CD4-positive, alpha-beta T cell (primary cell): ENCODE data around the gene TMF1. TPM values are rescaled to one million over a fixed set of nuclear protein-coding genes. Genes with fewer than 3 reads are reported as not detected.

Experiments
- ATAC-seq: fragments of 200-7000 bp; cut with Tn5 transposase; one replicate; pipeline ENCODE4 v1.10.0; 2022; ENCODE audit warnings: mild to moderate bottlenecking; ENCODE audit not compliant: poor library complexity
- CTCF ChIA-PET: fragments of 350-600 bp; sonication (Branson Sonifier 250); formaldehyde crosslinking; loops from one replicate; lab custom pipeline; 2021; ENCODE audit warnings: antibody characterized with exemption, inconsistent platforms; lab: Charles Lee
- POLR2A ChIA-PET: fragments of 350-600 bp; sonication (Branson Sonifier 250); formaldehyde crosslinking; loops from one replicate; lab custom pipeline; 2021; ENCODE audit warnings: antibody characterized with exemption, inconsistent platforms; lab: Charles Lee
- DNase-seq, 14 experiments: peaks; one replicate each; pipeline ENCODE4 v3.0.0-alpha.2; 2013 to 2020; ENCODE audit warnings: mixed read lengths in 2 of 14
- H3K27ac ChIP-seq, 2 donors: one replicate each; pipeline versions ENCODE4 v1.5.1 to v1.7.0; 2013; ENCODE audit warnings: low read length in 2 of 2, low read depth in 1 of 2, mild to moderate bottlenecking in 1 of 2
- H3K27me3 ChIP-seq, 2 experiments: 1 replicate in 1 of 2; 2 replicates in 1 of 2; pipeline versions ENCODE4 v1.6.1 to v1.7.0; 2013; ENCODE audit warnings: low read length in 2 of 2, control low read depth in 1 of 2, mild to moderate bottlenecking in 1 of 2, moderate library complexity in 1 of 2; ENCODE audit not compliant: insufficient read depth in 2 of 2, control insufficient read depth in 1 of 2
- H3K36me3 ChIP-seq: one replicate; pipeline ENCODE4 v1.6.1; 2013; ENCODE audit warnings: low read length, control low read depth; ENCODE audit not compliant: insufficient read depth
- H3K4me1 ChIP-seq: one replicate; pipeline ENCODE4 v1.6.1; 2013; ENCODE audit warnings: low read length, control low read depth; ENCODE audit not compliant: insufficient read depth
- H3K4me3 ChIP-seq: one replicate; pipeline ENCODE4 v1.5.1; 2013; ENCODE audit warnings: mild to moderate bottlenecking, low read length, moderate library complexity
- H3K9me3 ChIP-seq, 2 experiments: 1 replicate in 1 of 2; 2 replicates in 1 of 2; pipeline versions ENCODE4 v1.6.1 to v1.7.0; 2013; ENCODE audit warnings: low read length in 2 of 2, mild to moderate bottlenecking in 2 of 2, control low read depth in 1 of 2, moderate library complexity in 1 of 2; ENCODE audit not compliant: control insufficient read depth in 1 of 2, insufficient read depth in 1 of 2
- H3K27ac Mint-ChIP-seq: one replicate; pipeline ENCODE4 v1.8.0; 2020; ENCODE audit warnings: mixed read lengths
- H3K27me3 Mint-ChIP-seq: one replicate; pipeline ENCODE4 v1.8.0; 2021; ENCODE audit warnings: mixed read lengths
- H3K36me3 Mint-ChIP-seq: one replicate; pipeline ENCODE4 v1.8.0; 2021; ENCODE audit warnings: low read depth, mixed read lengths
- H3K4me1 Mint-ChIP-seq: one replicate; pipeline ENCODE4 v1.8.0; 2021; ENCODE audit warnings: low read depth, mixed read lengths
- H3K4me3 Mint-ChIP-seq: one replicate; pipeline ENCODE4 v1.8.0; 2020; ENCODE audit warnings: mild to moderate bottlenecking, mixed read lengths
- H3K9me3 Mint-ChIP-seq: one replicate; pipeline ENCODE4 v1.8.0; 2020; ENCODE audit warnings: mixed read lengths
- intact Hi-C, 2 experiments: fragments of 100-400 bp; cut with DNase I in 1 of 2; cut with micrococcal nuclease in 1 of 2; formaldehyde crosslinking; loops; one replicate each; pipeline versions ENCODE4 v1.15.1 to v1.9.0; 2023 to 2025; cut with DNase I, micrococcal nuclease
- total RNA-seq, 174 experiments: library from RNA in 2 of 174; stranded (reverse) in 2 of 174; gene quantifications; one replicate each; pipeline ENCODE4 v1.2.3 and lab custom pipeline; 2021 to 2026
- TF ChIP-seq, protein P1 (sequence below): fragments of 200-600 bp; IDR thresholded peaks from one replicate; pipeline ENCODE4 v1.8.0; 2022; ENCODE audit warnings: antibody characterized with exemption, mild to moderate bottlenecking

TMF1 gene
- total RNA-seq, 2 experiments from 2014 or later, result 89.0 to 101 TPM

GRCh38 chr3:69080233-69080920 is 28.2 kb upstream of the TMF1 start, which contains the start of gene UBA3:
TSS of gene UBA3 (minus strand) at chr3:69080365. CDS start at chr3:69080353, 12 bp downstream.
- TF ChIP-seq, protein P1, sequence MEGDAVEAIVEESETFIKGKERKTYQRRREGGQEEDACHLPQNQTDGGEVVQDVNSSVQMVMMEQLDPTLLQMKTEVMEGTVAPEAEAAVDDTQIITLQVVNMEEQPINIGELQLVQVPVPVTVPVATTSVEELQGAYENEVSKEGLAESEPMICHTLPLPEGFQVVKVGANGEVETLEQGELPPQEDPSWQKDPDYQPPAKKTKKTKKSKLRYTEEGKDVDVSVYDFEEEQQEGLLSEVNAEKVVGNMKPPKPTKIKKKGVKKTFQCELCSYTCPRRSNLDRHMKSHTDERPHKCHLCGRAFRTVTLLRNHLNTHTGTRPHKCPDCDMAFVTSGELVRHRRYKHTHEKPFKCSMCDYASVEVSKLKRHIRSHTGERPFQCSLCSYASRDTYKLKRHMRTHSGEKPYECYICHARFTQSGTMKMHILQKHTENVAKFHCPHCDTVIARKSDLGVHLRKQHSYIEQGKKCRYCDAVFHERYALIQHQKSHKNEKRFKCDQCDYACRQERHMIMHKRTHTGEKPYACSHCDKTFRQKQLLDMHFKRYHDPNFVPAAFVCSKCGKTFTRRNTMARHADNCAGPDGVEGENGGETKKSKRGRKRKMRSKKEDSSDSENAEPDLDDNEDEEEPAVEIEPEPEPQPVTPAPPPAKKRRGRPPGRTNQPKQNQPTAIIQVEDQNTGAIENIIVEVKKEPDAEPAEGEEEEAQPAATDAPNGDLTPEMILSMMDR, result no peak
- intact Hi-C loops, result loop anchor here (1.0 to 10.0 kb wide), 2 partner anchors 28 to 1426 kb away; partner anchors contain the start of genes SUCLG2 (in 1 of the 2) and TMF1 (in 1 of the 2)

GRCh38 chr3:69079269-69080159 is 27.4 kb upstream of the TMF1 start:
- TF ChIP-seq, protein P1, result no peak
- Mint-ChIP-seq H3K9me3 (no peaks in the 10 kb centered on the region), H3K27ac (peak overlapping the region; percentile 96), H3K36me3 (peaks cover 20% of the 10 kb centered on the region), H3K4me1 (peaks cover 67% of the 10 kb centered on the region), H3K27me3 (no peaks in the 10 kb centered on the region), H3K4me3 (peak overlapping the region; percentile 87)
- CTCF ChIA-PET, result interaction anchor here (0.9 to 1.7 kb wide), 2 partner anchors 16 to 74 kb away, joined by 3 read pairs; no protein-coding TSS in a partner anchor
- intact Hi-C loops, result loop anchor here (1.0 to 10.0 kb wide), 3 partner anchors 27 to 1425 kb away; partner anchors contain the start of genes TMF1 (in 2 of the 2) and SUCLG2 (in 1 of the 2)
- H3K4me3 ChIP-seq, result peak overlapping the region; percentile 70
- POLR2A ChIA-PET, result interaction anchor here (1.4 to 8.6 kb wide), 4 partner anchors 14 to 28 kb away, joined by 5 to 94 read pairs (median 41); partner anchors contain the start of gene TMF1
- H3K9me3 ChIP-seq, result no peaks in the 10 kb centered on the region
- no peak for ATAC-seq
- peak in 3 of 14 experiments; percentile 23 to 48 (median 38) for DNase-seq
- peaks cover 49% of the 10 kb centered on the region for H3K4me1 ChIP-seq
- H3K27ac ChIP-seq, result peak overlapping the region in 1 of 2 donors; percentile 52
- no peaks in the 10 kb centered on the region for H3K27me3 ChIP-seq
- H3K36me3 ChIP-seq, result peaks cover 16% of the 10 kb centered on the region

More at GRCh38 chr3:69080233-69080920, 28.2 kb upstream of the TMF1 start, which contains the start of gene UBA3:
- no peaks in the 10 kb centered on the region for H3K27me3 Mint-ChIP-seq
- H3K9me3 Mint-ChIP-seq, result no peaks in the 10 kb centered on the region
- peaks cover 50% of the 10 kb centered on the region for H3K4me1 ChIP-seq
- DNase-seq (peak; percentile 87 to 97 (median 92)), ATAC-seq (peak; percentile 71)
- ChIA-PET CTCF (no interaction called here), POLR2A (interaction anchor here (1.4 to 8.6 kb wide), 4 partner anchors 13 to 29 kb away, joined by 5 to 94 read pairs (median 41); partner anchors contain the start of gene TMF1)
- peaks cover 71% of the 10 kb centered on the region for H3K4me1 Mint-ChIP-seq
- H3K36me3 ChIP-seq, result peaks cover 8% of the 10 kb centered on the region
- H3K4me3 ChIP-seq, result peak within 1 kb of the TSS; percentile 70
- no peaks in the 10 kb centered on the region for H3K9me3 ChIP-seq
- peak within 1 kb of the TSS; percentile 96 for H3K27ac Mint-ChIP-seq
- H3K27me3 ChIP-seq, result no peaks in the 10 kb centered on the region
- peak within 1 kb of the TSS; percentile 87 for H3K4me3 Mint-ChIP-seq
- H3K36me3 Mint-ChIP-seq, result peaks cover 22% of the 10 kb centered on the region
- H3K27ac ChIP-seq, result peak within 1 kb of the TSS in 1 of 2 donors; percentile 52

- no peaks in the 10 kb centered on the region for H3K27me3 ChIP-seq
- H3K9me3 Mint-ChIP-seq, result no peaks in the 10 kb centered on the region
- ATAC-seq, result no peak
- H3K36me3 ChIP-seq, result peaks cover 44% of the 10 kb centered on the region
- no peaks in the 10 kb centered on the region for H3K9me3 ChIP-seq
- no peak overlapping the region for H3K4me3 ChIP-seq
- TF ChIP-seq, protein P1, result no peak
- no peaks in the 10 kb centered on the region for H3K27me3 Mint-ChIP-seq
- POLR2A ChIA-PET, result no interaction called here
- no peak overlapping the region for H3K4me3 Mint-ChIP-seq
- CTCF ChIA-PET, result no interaction called here
- DNase-seq, result no peak
- peaks cover 60% of the 10 kb centered on the region for H3K36me3 Mint-ChIP-seq
- no peak overlapping the region for H3K27ac ChIP-seq
- H3K4me1 Mint-ChIP-seq, result peaks cover 34% of the 10 kb centered on the region
- peaks cover 3% of the 10 kb centered on the region for H3K4me1 ChIP-seq
- intact Hi-C loops, result no loop called here
- H3K27ac Mint-ChIP-seq, result peak overlapping the region; percentile 40
These were observed 20.8 kb upstream of the TMF1 start for GRCh38 chr3:69072928-69073327.
